ENCODE data around the gene GP1BB.

- TF ChIP-seq CTCF (IDR thresholded peaks at IDR 0.05) (no peak), POLR2A (IDR thresholded peaks at IDR 0.05) (no peak)
Measured at GRCh38 chr22:19759427-19760057, 36.2 kb downstream of the GP1BB start.

All from prostate gland (tissue), 2 donors.